ENCODE results near the gene SAMD14. TPM values are rescaled to one million over a fixed set of nuclear protein-coding genes. Genes with fewer than 3 reads are reported as not detected.

The SAMD14 gene
- total RNA-seq, 1 donor from 2014 or later: 1.4 TPM

DNA sequence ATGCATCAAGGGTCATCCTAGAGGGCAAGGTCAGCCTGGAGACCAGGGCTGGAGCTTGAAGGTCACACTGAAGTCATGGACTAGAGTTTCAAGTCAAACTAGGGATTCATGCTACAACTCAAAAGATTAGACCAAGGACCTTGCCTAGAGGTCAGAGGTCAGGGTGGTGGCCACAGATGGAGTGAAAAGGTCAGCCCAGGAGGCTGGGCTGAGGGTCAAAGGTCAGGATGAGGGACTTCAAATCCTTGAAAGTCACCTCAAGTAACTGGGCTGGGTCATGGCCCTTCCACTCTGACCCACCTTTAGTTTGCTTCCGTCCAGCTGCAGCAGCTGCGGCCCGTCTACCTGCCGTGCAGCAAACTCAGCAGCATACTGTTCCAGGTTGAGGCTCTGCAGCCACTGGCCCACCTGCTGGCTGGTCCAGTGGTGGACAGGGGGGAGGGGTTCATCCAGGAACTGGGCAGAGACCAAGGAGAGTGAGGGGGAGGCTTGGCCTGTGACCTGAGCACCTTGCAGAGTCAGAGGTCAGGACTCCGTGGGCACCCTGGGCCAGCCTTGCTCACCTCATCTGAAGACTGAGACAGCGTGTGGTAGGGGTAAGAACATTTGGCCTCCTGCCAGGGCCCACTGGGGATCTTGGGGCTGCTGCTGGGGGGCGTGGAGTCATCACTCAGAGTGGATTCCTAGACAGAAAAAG lies 16.2 kb downstream of the SAMD14 start:
- no peak for DNase-seq (ENCODE audit: low spot score)

DNA sequence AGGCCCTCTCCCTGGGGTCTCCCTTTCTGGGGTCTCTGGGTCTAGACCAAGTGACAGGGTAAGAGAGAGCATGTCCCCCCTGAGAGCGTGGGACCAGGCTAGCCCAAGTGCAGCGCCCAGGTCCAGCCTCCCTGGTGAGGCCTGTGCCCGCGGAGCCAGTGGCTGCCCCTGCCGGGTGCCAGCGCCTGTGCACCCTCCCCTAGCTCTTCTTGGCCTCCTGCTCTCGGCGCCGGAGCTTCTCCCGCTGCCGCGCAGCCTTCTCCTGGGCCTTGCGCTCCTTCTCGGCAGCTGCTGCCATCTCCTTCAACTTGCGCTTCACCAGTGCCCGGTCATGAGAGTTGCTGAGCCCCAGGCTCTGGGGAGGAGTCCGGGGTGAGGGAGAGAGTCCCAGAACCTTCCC lies 17.3 kb downstream of the SAMD14 start:
- DNase-seq (ENCODE audit: low spot score): no peak

DNA sequence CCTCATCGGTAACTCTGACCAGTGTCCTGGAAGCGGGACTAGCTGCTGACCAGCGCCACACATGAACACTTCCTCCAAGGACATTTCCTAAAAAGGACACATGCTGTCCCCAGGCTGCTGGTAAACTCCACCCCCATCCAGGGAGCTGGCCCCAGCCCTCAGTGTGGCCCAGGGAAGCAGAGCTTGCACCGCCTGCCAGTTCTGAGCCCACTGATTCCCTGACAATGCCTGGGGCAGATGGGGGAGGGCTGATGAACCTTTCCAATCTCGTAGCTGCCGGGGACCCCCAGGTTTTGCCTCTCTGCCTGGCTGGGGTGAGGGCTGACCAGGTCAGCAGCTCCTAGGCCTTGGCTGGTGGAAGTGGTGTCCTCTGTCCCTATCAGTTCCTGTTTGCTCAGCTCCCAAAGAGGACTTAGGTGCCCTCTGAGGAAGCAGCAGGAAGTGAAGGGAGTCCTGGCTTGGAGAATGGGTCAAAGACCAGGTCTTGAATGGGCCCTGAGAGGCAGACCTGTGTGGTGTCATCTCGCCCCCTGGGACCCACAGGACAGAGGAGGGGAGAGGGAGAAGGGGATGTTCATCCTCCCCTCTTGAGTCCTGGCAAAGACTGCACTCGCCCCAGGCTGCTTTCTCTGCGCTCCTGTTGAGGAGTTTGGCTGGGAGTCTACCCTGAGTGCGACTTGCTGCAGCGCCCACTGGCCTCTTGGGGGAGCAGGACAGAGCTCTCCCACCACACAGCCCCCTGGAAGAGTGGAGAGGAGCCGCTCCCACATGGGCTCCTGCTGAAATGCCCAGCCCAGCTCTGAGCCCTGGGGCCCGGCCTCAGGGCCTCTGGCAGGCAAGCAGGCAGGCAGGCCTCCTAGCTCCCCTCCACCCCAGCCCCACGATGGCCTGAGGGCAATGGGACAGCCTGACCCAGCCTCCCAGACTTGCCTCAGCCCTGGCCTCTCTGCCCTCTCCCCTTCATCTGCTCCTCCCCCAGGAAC lies 18.0 kb downstream of the SAMD14 start:
- no peak for DNase-seq (ENCODE audit: low spot score)

DNA sequence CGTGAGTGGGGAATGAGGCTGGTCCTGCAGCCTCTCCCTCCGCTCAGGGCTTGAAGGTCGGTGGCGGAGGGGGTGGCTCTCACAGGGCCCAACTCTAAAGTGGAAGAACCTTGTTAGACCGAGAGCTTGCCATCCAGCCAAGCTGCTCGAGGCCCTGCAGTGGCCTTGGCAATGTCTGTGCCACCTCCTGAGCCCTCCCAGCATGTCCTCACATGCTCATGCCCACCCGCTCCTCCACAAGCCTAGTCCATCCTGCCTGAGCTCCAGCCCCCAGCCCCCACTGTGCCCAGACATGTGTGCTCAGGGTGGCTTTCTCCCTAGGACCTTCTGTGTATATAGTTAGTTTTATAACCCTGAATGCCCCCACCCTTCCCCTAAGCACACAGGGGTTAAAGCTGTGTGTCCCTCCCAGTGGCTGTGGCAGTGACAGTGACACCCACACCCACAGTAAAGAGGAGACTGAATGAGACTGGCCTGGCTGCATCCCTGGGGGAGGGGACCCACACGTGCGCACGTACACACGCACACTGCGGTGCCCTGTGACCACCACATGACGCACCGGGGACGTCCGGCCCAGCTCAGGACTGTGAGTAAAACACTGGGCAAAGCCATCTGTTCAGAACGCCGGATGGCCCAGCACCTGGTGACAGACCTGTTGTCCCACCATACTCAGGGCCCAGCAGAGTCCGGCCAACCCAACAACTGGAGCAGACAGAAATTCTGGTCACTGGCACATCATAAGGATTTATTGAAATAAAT lies 19.2 kb downstream of the SAMD14 start:
- DNase-seq (ENCODE audit: low spot score): no peak

DNA sequence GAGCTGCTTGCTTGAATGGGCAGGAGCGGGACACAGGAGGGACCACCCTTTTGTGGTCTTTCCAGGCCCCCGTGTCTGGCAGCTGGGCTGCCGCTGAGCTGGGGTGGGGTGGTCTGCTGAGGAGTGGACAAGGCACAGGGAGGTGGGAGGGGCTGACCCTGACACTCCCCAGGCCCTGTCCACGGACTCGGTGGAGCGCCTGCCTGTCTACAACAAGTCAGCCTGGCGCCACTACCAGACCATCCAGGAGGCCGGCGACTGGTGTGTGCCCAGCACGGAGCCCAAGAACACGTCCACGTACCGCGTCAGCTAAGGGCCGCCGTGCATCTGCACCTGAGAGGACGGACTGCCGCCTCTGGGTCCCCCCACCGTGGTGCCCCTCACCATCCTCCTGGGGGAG lies 20.2 kb downstream of the SAMD14 start:
- no peak for DNase-seq (ENCODE audit: low spot score)

DNA sequence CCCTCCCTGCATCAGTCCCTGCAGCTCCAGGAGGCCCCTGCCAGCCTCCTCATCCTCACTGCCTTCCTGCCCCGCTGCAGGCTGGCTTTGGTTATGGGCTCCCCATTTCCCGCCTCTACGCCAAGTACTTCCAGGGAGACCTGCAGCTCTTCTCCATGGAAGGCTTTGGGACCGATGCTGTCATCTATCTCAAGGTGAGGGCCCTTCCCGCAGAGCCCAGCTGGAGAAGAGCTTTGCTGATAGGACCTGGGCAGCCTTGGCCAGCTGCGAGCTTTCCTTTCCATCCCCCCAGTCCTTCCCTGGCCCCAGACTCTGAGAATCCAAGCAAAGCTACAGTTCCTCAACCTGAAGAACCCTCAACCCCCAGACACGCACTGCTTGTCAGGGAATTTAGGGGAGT lies 20.8 kb downstream of the SAMD14 start:
- no peak for DNase-seq (ENCODE audit: low spot score)

DNA sequence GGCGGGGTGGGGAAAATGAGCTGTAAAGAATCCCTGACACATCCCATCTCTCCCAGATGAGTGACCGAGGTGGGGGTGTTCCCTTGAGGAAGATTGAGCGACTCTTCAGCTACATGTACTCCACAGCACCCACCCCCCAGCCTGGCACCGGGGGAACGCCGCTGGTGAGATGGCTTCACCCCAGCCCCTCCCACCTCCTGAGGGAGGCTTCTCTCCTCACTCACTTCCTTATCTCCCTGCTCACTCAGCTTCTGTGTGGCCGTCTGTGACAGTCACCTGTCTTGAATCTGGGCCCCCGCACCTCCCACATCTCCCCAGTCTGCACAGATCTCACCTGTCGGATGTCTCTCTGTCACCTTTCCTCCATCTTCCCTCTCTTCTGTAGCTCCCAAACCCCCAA lies 21.4 kb downstream of the SAMD14 start:
- no peak for DNase-seq (ENCODE audit: low spot score)

DNA sequence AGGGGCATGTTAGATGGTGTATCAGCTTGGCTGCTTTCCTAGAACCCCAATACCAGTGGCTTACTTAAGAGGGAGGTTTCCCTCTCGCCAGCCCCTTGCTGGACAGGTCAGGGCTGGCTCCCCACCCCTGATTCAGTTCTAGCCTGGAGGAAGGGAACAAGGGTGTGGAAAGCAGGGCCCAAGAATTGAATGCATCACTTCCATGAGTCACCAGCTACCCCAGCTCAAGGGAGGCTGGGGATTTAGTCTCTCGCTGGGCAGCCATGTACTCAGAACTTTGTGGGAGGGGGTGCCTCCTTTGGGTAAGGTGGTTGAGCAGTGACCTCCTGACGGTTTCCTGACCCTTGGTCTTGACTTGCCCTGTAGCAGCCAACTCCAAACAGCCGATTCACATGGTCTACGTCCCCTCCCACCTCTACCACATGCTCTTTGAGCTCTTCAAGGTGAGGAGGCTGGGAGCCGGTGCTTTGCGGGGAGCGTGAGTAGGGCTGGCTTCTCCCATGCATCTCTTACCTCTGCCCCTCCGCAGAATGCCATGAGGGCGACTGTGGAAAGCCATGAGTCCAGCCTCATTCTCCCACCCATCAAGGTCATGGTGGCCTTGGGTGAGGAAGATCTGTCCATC lies 22.1 kb downstream of the SAMD14 start:
- no peak for DNase-seq (ENCODE audit: low spot score)

DNA sequence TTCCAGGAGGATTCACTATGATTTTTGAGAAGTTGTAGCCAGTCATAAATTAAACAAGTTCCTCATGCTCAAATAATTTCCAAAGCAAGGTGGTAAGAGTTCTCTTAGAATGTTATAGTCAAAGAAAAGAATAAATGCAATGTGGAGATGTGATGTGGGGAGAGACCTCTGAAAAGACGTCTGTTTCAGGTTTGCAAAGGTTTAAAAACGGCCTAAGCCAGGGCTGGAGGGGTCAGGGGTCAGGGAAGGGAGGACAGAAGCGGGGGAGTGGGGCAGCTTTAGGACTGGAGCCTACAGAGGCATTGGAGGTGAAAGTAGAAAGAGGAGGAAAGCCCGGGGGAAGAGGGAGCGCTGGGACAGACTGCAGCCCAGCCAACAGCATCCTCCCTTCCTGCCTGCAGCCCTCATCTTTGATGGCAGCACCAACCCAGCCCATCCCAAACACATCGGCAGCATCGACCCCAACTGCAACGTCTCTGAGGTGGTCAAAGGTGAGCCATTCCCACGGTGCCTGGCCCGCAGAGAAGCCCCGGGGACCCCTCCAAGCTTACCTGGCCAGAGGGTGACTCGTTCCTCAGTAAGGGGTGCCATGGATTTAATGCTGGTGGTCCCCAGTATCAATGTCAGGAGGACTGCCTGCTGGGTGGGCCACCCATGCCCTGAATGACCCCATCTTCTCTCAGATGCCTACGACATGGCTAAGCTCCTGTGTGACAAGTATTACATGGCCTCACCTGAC lies 23.4 kb downstream of the SAMD14 start:
- no peak for DNase-seq (ENCODE audit: low spot score)

DNA sequence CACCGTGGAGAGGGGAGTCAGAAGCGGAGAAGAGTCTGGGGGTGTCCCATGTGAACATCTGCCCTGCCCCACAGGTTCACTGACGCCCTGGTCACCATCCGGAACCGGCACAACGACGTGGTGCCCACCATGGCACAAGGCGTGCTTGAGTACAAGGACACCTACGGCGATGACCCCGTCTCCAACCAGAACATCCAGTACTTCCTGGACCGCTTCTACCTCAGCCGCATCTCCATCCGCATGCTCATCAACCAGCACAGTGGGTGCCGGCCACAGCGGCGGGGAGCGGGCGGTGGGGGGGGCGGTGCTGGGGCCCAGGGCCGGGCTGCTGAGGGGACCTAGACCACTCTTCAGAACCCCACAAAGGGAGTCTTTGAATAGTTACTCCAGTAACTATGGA lies 24.1 kb downstream of the SAMD14 start:
- DNase-seq (ENCODE audit: low spot score): no peak

DNA sequence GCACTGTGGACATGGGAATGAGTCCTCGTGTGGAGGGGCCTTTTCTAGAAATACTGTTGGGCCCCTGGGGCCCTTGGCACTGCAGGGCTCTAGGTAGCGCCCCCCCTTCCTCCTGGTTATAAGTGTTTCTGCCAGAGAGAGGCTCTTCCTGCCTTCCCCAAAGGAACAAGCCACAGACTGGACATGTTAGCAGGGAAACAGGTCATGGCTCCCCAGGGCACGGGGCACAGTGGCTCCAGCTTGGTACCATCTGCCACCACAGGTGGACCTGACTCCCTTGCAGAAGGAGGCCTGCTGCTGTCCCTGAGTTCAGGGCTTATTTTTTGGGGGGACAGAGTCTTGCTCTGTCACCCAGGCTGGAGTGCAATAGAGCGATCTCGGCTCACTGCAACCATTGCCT lies 26.0 kb downstream of the SAMD14 start:
- DNase-seq (ENCODE audit: low spot score): no peak

DNA sequence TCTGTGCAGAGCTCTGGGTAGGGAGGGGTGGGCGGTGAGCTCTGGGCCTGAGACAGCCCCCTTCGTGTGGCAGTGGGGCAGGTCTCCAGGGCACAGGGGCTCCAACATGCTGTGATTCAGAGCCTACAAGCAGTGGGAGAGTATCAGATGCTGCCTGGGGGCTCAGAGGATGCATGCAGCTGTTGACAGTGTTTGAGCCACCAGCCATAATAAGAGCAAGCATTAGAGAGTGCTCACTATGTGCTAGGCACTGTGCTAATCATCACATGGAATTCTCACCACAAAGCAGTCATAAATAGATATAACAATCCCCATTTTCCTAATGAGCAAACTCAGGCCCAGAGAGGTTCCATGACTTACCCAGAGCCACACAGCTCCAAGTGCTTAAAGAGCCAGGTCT lies 26.7 kb downstream of the SAMD14 start:
- no peak for DNase-seq (ENCODE audit: low spot score)

DNA sequence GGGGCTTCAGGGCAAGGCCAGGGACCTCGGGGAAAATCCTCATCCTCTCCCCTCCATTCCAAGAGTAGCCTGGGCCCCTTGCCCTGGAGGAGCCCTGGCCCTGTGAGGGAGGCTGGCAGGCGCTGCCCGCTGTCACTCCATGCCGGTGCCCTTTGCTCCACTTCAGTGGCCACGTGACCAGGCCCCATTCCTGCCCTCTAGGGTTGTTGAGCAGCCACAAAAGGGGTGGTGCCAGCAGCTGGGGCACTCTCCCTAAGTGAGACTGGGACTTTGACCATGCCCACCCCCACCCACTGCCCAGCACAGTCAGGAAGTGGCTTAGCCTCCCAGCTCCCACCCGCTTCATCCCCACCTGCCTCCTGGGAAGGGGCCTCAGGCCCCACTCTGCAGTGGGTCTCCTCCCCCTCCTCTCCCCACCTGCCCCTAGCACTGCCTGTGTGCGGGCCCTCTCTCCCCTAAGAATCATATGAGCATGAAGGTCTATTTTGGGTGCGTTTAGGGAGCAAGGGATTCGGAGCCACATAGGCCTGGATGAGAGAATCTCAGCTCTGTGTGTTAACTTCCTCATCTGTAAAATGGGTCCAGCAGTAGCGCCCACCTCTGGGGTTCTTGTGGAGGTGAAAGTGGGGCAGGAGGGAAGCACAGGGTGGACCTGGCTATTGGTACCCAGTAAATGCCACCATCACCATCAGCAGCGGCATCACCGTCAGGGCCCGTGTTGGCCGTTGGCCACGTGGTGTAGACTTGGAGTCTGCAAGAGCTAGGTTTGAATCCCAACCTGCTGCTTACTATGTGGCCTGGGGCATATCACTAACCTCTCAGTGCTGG lies 27.6 kb downstream of the SAMD14 start:
- DNase-seq (ENCODE audit: low spot score): no peak

DNA sequence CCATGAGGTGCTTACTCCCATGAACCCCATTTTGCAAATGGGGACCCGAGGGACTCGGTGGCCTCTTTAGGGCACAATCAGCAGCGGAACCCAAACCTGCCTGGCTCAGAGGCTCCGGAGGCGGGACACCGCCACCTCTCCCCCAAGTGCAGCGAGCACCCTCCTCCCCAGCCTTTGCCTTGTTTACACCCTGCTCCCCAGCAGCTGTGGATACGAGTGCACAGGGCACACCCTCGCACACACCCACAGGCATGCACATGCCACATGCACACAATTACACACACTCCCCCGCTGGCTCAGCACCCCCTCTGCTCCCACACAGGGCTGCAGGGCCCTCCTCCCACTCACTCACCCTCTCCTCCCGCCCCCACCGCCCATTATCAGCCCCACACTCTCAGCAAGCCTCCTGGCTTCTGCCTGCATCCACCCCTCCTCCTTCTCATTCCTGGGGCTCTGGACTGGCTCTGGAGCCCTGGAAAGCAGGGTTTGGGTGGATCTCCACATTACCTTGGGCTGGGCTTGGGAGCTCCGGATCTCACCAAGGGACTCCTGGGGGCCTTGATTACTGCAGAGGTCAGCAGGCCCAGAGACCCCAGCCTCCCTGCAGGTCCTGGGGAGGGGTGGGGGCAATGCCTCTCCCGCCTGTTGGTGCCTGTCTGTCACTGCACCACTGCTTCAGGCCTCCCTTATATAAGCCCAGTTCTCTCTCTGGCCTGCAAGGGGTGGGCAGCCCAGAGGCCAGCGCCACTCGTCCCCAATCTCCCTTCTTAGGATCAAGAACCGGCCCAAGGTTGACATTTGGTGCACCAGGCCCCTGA lies 28.4 kb downstream of the SAMD14 start:
- DNase-seq (ENCODE audit: low spot score): no peak

DNA sequence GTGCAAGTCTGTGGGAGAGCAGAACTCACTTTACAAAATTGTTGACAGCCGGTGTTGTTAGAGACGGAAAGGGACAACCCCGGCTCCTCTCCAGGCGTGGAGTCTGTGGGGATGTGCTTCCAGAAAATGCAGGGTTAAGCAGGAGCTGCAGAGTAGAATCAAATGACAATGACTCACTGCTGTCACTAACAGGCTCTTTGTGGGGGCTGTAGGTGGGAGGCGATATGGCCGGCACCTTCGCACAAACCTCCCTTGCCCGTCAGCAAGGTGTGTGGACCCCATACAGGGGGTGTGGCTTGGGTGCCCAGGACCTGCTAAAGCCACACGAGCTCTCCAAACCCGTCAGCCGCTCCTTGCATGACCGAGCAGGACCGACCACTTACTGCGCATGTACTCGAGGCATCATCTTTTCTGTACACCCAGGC lies 29.0 kb downstream of the SAMD14 start:
- DNase-seq (ENCODE audit: low spot score): no peak

DNA sequence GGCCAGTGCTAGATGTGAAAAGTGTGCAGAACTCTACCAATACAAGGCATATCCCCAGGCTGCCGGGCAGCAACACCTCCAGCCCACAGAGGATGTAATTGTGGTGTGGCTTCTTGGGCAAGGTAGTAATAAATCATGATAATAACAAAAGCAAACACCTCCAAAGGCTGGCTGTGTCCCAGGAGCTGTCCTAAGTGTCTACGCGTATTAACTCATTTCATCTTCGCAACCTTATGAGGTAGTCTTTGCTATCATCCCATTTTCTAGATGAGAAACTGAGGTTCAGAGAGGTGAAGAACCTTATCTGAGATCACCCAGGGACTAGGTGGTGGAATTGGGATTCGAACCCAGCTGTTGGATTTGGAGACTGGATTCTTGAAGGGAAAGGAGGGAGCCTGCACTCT lies 29.5 kb downstream of the SAMD14 start:
- DNase-seq (ENCODE audit: low spot score): no peak

DNA sequence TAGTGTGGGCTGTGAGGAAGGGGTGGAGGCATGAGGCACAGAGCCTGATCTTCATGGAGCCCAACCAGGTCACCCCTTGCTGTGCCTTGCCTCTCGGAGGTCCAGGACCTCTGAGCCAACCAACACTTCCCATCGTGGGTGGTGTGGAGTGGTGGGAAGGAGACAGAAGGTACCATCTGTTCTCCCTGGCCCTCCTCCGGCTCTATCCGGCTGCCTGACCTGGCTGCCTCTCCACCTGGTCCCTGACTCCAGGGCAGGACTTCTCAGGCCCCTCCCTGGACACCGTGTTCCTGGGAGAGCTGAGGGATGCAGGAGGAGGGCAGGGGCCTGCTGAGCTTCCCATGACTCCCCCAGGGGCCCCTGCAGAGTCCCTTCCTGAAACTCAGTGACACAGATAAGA lies 31.0 kb downstream of the SAMD14 start:
- DNase-seq (ENCODE audit: low spot score): no peak

DNA sequence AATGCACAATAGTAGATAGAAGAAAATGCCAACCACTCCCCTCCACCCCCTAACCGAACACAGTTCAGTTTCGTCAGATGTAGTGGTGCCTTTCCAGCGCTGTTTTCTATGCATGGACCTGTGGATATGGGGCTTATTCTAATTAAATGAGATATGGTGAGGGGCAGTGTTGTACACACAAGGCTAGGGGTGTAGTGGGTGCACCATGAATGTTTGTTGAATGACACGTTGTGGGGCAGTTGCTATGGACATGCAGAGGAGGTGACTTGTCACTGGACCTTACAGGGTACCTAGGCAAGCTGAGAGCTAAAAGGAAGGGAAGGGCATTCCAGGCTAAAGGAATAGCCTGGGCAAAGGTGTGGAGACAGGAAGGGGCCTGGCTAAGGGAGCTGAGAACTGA lies 31.4 kb downstream of the SAMD14 start:
- no peak for DNase-seq (ENCODE audit: low spot score)

DNA sequence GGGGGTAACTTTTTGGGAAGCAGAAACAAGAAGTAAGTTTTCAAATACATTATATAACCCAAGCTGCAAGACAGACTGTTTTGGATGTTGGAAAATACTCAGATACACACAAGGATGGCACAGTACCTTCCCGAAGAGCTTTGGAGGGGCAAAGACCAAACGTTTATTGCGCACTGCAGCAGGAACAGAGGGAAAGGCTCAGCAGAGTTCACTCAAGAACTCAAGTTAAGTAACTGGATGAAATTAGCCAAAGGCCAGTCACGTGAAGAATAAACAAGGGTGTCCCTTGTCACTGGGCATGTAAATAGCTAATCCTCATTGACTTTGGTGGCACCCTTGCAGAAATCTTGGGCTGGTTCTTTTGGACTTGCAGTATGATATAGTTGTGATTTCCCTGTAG lies 32.0 kb downstream of the SAMD14 start:
- DNase-seq (ENCODE audit: low spot score): no peak

Measured in mesenteric fat pad (tissue), 1 donor.